Activated T-cell treated with anti-CD3 and anti-CD28 coated beads, Interleukin-2, amount 50 U/mL, for 1 hour (primary cell): ENCODE results near the gene PTPRN2.
"Not testable (repeated sequence)": the region's sequence is repeated elsewhere in the genome, so short reads cannot be mapped to it uniquely, and the experiment has no call there.

Experiments used
- DNase-seq: peaks from one replicate; pipeline ENCODE4 v3.0.0-alpha.2; 2020

PTPRN2 gene

GRCh38 chr7:158458096-158458495 is 129.5 kb downstream of the PTPRN2 start:
- no peak for DNase-seq

GRCh38 chr7:158457586-158457985 is 130.0 kb downstream of the PTPRN2 start:
- not testable (repeated sequence) for DNase-seq

GRCh38 chr7:158454631-158455030 is 133.0 kb downstream of the PTPRN2 start:
- no peak for DNase-seq

DNA sequence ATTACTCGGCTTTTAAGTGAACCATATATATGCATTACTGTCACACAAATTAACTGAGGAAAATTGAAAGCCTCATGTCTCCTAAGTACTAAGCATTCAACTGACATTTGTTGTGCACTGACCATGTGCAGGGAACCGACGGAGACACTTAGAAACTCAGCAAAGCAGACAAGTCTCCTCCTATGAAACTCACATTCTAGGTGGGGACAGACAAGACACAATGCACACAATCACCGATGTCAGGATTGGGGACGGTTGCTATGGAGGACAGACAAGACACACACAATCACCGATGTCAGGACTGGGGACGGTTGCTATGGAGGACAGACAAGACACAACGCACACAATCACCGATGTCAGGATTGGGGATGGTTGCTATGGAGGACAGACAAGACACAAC is 134.0 kb downstream of the PTPRN2 start:
- no peak for DNase-seq

GRCh38 chr7:158452331-158452730 is 135.3 kb downstream of the PTPRN2 start:
- DNase-seq: no peak

- DNase-seq: no peak
Measured at GRCh38 chr7:158450476-158451124, 137.0 kb downstream of the PTPRN2 start.

- no peak for DNase-seq
Measured at GRCh38 chr7:158449942-158450341, 137.7 kb downstream of the PTPRN2 start.

GRCh38 chr7:158449266-158449665 is 138.4 kb downstream of the PTPRN2 start:
- no peak for DNase-seq

GRCh38 chr7:158448430-158449100 is 139.1 kb downstream of the PTPRN2 start:
- DNase-seq: no peak

- DNase-seq: no peak
Measured at GRCh38 chr7:158447506-158448171, 140.0 kb downstream of the PTPRN2 start.

- no peak for DNase-seq
Measured at GRCh38 chr7:158447151-158447505, 140.5 kb downstream of the PTPRN2 start.

DNA sequence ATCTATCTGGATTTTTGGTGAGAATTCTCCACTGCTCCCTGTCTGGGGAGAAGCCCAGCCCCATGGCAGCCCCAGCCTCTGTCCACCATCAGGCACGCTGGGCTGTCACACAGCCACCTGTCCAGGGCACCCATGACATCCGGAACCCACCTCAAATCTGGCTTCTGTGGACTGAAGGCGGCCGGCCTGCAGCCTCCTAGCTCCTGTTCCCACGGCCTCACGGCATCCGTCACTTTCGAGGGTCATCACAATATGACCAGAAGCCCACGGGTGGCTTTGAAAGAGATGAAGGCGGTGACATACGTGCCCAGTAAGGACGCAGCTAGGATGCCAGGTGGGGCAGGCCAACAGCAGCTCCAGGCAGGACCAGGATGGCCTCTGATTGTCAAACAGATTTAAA is 140.9 kb downstream of the PTPRN2 start:
- DNase-seq: no peak

GRCh38 chr7:158446281-158446680 is 141.3 kb downstream of the PTPRN2 start:
- no peak for DNase-seq

DNA sequence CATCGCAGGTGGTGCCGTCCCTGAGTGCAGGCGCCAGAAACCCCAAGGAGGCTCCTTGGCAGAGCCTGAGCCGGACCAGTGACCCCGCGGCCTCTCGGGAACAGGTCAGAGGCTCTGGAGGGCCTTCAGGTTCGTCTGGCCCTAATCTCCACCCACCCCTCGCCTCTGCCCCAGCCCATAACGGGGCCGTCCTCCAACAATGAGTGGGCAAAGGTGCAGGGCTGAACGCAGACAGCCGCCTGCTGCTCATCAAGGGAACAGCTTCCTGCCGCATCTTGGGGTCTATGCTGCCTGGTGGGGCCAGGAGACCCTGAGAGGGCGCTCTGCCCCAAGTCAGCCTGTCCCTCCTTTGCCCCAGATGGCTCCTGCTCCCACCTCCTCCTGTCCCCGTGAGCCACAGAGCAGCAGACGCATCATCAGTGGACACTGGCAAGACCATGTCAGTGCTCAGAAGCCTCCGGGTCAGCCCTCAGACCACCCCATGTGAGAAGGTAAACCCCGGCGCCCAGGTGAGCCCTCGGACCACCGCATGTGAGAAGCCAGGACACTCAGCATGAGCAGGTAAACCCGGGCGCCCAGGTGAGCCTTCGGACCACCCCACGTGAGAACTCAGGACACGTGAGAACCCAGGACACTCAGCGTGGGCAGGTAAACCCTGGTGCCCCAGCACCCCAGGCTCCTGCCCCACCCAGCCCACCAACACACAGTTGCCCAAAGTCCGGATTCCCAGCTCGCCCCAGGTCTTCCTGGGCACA is 142.0 kb downstream of the PTPRN2 start:
- DNase-seq: no peak

GRCh38 chr7:158444501-158445420 is 142.9 kb downstream of the PTPRN2 start:
- no peak for DNase-seq

DNA sequence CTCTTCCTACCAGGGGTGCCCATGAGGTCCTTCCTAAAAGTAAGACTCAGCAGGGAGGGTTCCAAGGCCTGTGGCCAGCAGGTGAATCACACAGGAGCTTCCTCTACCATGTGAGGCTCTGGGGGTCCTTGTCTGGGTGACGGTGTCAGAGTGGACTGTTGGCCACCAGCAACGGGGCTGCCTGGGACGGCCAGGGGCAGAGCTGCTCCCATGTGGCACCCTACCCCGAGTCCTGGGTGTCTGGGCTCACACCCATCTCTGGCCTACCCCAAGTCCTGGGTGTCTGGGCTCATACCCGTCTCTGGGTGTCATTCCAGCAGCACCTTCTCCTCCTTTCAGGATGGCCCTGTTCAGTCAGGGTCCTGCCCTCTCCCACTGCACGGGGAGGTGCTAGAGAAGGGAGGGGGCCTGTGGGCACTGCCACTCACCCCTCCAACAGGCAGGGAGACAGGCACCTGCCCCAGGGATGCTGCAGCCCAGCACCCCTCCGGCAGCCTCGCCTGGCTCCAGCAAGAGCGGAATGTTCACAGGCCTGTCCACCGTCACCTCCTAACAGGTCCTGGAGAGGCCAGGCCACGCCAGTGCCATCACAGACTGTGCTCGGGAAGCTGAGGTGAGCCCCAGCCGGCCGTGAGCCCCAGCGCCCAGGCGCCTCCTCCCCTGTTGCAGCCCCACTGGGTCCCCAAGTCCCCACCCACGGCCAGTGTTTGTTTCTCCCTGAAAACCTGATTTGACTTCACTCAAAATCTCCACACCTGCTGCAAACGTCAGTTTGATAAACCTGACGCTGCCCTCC is 143.7 kb downstream of the PTPRN2 start:
- DNase-seq: no peak

DNA sequence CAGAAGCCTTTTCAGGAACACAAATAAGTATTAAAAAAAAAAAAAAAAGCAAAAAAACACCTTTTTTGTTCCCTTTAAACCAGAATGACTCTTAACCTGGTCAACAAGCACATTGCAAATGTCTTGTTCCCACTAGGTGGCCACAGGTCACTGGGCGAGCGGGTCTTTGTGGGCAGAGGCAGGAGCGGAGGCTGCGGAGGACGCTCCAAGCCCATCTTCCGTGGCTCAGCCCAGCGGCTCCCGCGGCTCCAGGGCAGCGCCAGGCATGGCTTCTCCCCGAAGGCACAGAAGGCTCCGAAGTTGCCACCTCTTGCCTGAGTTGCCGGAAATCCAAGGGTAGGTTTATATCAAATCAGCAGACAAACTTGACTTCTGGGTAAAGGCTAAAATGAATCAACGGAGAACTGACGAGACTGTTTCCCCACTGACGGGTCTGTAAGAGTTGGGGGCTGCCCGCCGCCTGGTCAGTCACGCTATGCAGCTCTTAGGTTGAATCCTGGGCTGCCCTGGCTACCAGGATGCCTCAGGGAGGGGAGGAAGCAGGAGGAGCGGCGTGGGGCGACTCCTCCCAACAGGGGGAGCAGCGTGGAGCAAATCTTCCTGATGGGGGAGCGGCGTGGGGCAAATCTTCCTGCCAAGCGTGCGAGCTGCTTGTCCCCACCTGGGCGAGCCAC is 144.5 kb downstream of the PTPRN2 start:
- no peak for DNase-seq

GRCh38 chr7:158442260-158442659 is 145.4 kb downstream of the PTPRN2 start:
- DNase-seq: no peak

- no peak for DNase-seq
Measured at GRCh38 chr7:158439035-158439434, 148.6 kb downstream of the PTPRN2 start.

DNA sequence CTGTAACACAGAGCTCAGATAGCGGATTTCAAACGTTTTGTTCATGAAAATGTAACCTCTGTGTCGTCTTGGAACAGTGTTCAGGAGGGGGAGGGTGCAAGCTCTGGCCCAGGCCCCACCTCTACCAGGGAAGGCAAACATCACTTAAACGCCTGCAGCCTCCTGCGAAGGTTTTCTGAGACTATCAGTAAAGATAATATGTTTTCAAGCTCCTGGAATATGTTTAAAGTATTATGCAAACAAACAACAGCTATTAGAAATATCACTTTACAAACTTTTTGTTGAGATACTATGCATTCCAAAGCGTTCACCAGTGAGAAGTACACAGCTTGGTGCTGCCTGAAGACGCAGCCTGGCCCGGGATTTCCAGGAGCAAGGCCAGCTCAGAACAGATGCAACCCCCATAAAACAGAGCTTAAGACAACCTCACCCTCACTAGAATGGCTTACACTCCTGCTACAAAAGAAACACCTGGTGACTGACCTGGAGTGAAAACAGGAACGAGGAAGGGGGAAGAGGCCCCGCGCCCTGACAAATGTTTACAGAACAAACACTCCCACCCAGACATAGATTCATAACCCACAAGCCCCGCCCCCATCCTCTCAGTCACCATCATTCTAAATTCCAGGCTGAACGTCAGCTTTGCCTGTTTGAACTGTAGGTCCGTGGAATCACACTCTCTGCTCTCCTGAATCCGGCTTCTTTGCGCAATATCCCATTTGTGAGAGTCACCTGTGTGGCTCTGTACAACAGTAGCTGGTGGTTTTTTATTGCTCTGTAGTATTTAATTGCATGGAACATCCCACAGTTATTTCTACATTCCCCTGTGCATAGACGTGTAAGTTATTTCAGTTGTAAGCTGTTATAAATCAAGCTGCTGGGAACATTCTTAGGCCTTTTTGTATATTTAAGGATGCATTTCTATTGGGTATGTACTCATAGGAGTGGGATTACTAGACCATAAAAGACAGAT is 155.0 kb downstream of the PTPRN2 start:
- DNase-seq: no peak
